K562 treated with DMSO at 1 percent for 12 hours (cell line): ENCODE results near the gene EPPIN. TPM values are rescaled to one million over a fixed set of nuclear protein-coding genes. Genes with fewer than 3 reads are reported as not detected.

Source experiments
- total RNA-seq: library from RNA; unstranded; fragments of 300-600 nt; gene quantifications from 2 replicates; pipeline ENCODE4 v1.2.3, GENCODE V29; 2022; ENCODE audit not compliant: insufficient read depth

EPPIN gene
- total RNA-seq = not detected in 2 replicates

DNA sequence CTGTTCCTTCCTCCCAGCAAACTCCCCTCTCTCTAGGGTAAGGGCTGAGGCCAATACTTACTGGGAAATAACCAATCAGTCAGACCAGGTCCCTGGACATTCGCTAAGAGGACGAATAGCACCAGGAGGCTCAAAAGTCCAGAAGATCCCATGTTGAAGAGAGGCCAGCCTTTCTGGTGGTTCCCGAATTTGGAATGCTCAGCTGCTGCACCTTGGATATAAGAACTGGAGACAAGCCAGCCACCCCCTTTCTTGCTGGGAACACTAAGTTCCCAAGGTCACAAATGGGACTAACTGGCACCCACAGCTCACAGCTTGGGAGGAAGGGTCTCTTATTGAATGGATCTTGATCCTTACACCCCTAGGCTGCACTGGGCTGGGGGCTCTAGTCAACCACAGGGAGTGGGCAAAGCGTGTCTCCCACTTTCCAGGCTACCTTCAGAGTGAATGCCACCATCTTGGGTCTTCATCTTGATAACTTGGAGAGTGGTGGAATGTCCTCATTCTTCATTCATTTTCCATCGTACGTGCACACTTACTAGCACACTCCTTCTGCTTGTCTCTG, at the start of gene EPPIN:
TSS of gene EPPIN (minus strand) at position 196 of the 565 bp plus-strand sequence. CDS start at position 152, 44 bp downstream.

GRCh38 chr20:45579184-45579583, 32.0 kb upstream of the EPPIN start, which contains the start of gene WFDC8:
WFDC8 (minus strand) TSS chr20:45579284; CDS start chr20:45579247, 37 bp downstream.

DNA sequence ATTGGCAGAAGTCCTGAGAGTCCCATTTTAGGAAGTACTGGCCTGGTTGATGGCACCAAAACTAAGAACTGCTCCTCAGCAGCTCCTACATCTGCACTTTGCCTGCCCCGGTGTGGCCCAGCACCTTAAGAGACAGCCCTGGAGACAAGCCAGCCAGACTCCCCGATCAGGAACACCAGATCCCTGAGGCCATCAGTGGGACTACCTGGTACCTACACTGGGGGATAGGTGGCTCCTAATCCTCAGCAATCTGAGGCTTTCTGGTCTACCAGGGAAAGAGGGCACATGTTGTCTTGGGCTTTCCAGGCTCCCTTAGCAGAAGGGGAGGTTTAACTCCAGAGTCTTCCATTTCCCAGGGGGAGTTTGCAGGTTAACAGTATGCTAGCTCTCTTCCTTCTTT, 7.8 kb downstream of the EPPIN start, which contains the start of gene WFDC6:
TSS of gene WFDC6 (minus strand) at position 101 of the 400 bp plus-strand sequence. CDS start at position 26, 75 bp downstream.

DNA sequence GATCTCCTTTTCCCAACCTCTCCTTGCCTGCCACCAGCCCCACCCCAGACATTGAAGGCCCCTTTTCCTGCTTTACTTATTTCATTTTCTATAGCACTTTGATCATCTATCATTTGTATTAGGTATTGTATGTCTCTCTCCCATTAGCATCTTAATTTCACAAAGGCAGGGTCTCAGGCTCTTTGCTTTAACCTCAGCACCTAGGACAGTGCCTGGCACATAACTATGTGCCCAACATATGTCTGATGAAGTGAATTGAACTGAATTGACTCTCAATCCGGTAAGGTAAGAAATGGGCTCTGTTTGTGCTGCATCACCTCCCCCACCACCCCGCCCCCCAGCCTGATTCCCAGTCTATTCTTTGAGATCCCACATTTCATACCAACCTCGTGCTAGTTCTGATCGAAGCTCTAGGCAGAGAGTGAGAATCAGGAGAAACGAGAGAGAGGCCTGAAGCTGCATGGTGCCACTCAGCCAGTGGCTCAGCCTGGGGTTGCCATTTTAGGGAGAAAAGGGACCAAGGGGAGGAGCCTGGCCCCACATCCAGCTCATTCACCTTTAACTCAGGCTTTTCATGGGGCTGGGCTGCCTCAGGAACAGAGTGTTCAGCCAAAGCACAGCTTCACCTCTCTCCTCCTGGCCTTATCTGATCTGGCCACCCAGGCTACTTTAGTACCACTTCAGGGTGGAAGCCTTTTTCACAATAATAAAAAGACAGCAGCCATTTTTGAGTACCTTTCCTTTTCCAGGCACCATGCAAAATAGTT, 31.9 kb downstream of the EPPIN start, which contains the start of gene SPINT3:
TSS of gene SPINT3 (minus strand) at position 476 of the 767 bp plus-strand sequence. CDS start at position 462, 14 bp downstream.

Other genes with a start within 250 kb of the EPPIN start
- gene RBPJL, start 240.6 kb downstream of the EPPIN start, total RNA-seq = not detected in 2 replicates
- not detected in 2 replicates for gene MATN4, start 239.1 kb downstream of the EPPIN start, total RNA-seq
- gene SDC4, start 199.0 kb downstream of the EPPIN start, total RNA-seq = 10.0 and 15.6 TPM in 2 replicates
- 11.9 and 19.6 TPM in 2 replicates for gene SYS1, start 184.2 kb downstream of the EPPIN start, total RNA-seq
- gene TP53TG5, start 169.1 kb downstream of the EPPIN start, total RNA-seq = not detected in 2 replicates
- 59.6 and 63.6 TPM in 2 replicates for gene DBNDD2, start 139.1 kb downstream of the EPPIN start, total RNA-seq
- gene PIGT, start 131.3 kb downstream of the EPPIN start, total RNA-seq = 89.3 and 114 TPM in 2 replicates
- gene WFDC2, start 77.6 kb downstream of the EPPIN start, total RNA-seq = not detected in 2 replicates
- not detected in 2 replicates for gene SPINT3, start 31.8 kb downstream of the EPPIN start, total RNA-seq
- not detected in 2 replicates for gene WFDC6, start 7.9 kb downstream of the EPPIN start, total RNA-seq
- gene WFDC8, start 31.9 kb upstream of the EPPIN start, total RNA-seq = not detected in 2 replicates
- gene WFDC10A, start 82.3 kb upstream of the EPPIN start, total RNA-seq = not detected in 2 replicates
- not detected in 2 replicates for gene WFDC9, start 83.9 kb upstream of the EPPIN start, total RNA-seq
- not detected in 2 replicates for gene WFDC11, start 122.8 kb upstream of the EPPIN start, total RNA-seq
- not detected in 2 replicates for gene WFDC13, start 154.6 kb upstream of the EPPIN start, total RNA-seq
- not detected in 2 replicates for gene WFDC10B, start 157.6 kb upstream of the EPPIN start, total RNA-seq
- not detected in 2 replicates for gene SPINT4, start 174.9 kb upstream of the EPPIN start, total RNA-seq
- gene WFDC3, start 244.5 kb upstream of the EPPIN start, total RNA-seq = not detected in 2 replicates
- 40.3 and 42.3 TPM in 2 replicates for gene DNTTIP1, start 244.6 kb upstream of the EPPIN start, total RNA-seq